ENCODE data around the gene DLG2.

The DLG2 gene

GRCh38 chr11:84164728-84165127 is 1462.4 kb downstream of the DLG2 start:
- Histone ChIP-seq H3K9me3 (ENCODE audit: control insufficient read depth, insufficient read depth, low read length) (no peaks in the 10 kb centered on the region), H3K27ac (ENCODE audit: low read depth, low read length) (no peak overlapping the region), H3K4me1 (ENCODE audit: control insufficient read depth, low read length) (no peaks in the 10 kb centered on the region)

GRCh38 chr11:84163116-84163515 is 1464.0 kb downstream of the DLG2 start:
- H3K9me3 ChIP-seq (ENCODE audit: control insufficient read depth, insufficient read depth, low read length), result no peaks in the 10 kb centered on the region
- no peaks in the 10 kb centered on the region for H3K27me3 ChIP-seq (ENCODE audit: control insufficient read depth, low read length)
- H3K4me2 ChIP-seq (ENCODE audit: low read length), result no peak overlapping the region
- H4K20me1 ChIP-seq (ENCODE audit: control insufficient read depth, insufficient read depth, low read depth, low read length), result no peaks in the 10 kb centered on the region
- no peak overlapping the region for H3K27ac ChIP-seq (ENCODE audit: low read depth, low read length)
- no peaks in the 10 kb centered on the region for H3K4me1 ChIP-seq (ENCODE audit: control insufficient read depth, low read length)
- H3K36me3 ChIP-seq (ENCODE audit: control insufficient read depth, low read length), result no peaks in the 10 kb centered on the region
- H3K9me2 ChIP-seq (replicated peaks; ENCODE audit: control insufficient read depth, low read length), result no peaks in the 10 kb centered on the region
- no peaks in the 10 kb centered on the region for H3F3A ChIP-seq (ENCODE audit: control insufficient read depth, insufficient read depth)
- no peak overlapping the region for H3K4me3 ChIP-seq (ENCODE audit: low read length)
- TF ChIP-seq CTCF (IDR thresholded peaks at IDR 0.05; ENCODE audit: low read depth, low read length, poor library complexity, severe bottlenecking), result no peak
- TF ChIP-seq EZH2phosphoT487 (IDR thresholded peaks at IDR 0.05; ENCODE audit: borderline replicate concordance, low read length), result no peak
- no peaks in the 10 kb centered on the region for H3K79me2 ChIP-seq (ENCODE audit: control insufficient read depth, low read length)

More at GRCh38 chr11:84164728-84165127, 1462.4 kb downstream of the DLG2 start:
- Histone ChIP-seq H3K79me2 (ENCODE audit: control insufficient read depth, low read length) (no peaks in the 10 kb centered on the region), H3K9me2 (replicated peaks; ENCODE audit: control insufficient read depth, low read length) (no peaks in the 10 kb centered on the region), H3K4me2 (ENCODE audit: low read length) (no peak overlapping the region), H4K20me1 (ENCODE audit: control insufficient read depth, insufficient read depth, low read depth, low read length) (no peaks in the 10 kb centered on the region), H3K27me3 (ENCODE audit: control insufficient read depth, low read length) (no peaks in the 10 kb centered on the region), H3F3A (ENCODE audit: control insufficient read depth, insufficient read depth) (no peaks in the 10 kb centered on the region), H3K36me3 (ENCODE audit: control insufficient read depth, low read length) (no peaks in the 10 kb centered on the region), H3K4me3 (ENCODE audit: low read length) (no peak overlapping the region)
- TF ChIP-seq CTCF (IDR thresholded peaks at IDR 0.05; ENCODE audit: low read depth, low read length, poor library complexity, severe bottlenecking) (no peak), EZH2phosphoT487 (IDR thresholded peaks at IDR 0.05; ENCODE audit: borderline replicate concordance, low read length) (no peak)

GRCh38 chr11:84157639-84158038 is 1469.5 kb downstream of the DLG2 start:
- Histone ChIP-seq H4K20me1 (ENCODE audit: control insufficient read depth, insufficient read depth, low read depth, low read length) (no peaks in the 10 kb centered on the region), H3K36me3 (ENCODE audit: control insufficient read depth, low read length) (no peaks in the 10 kb centered on the region)

More at GRCh38 chr11:84157639-84158038, 1469.5 kb downstream of the DLG2 start:
- Histone ChIP-seq H3K4me1 (ENCODE audit: control insufficient read depth, low read length) (no peaks in the 10 kb centered on the region), H3K4me3 (ENCODE audit: low read length) (no peak overlapping the region), H3K27ac (ENCODE audit: low read depth, low read length) (no peak overlapping the region), H3K9me2 (replicated peaks; ENCODE audit: control insufficient read depth, low read length) (no peaks in the 10 kb centered on the region), H3K27me3 (ENCODE audit: control insufficient read depth, low read length) (no peaks in the 10 kb centered on the region), H3F3A (ENCODE audit: control insufficient read depth, insufficient read depth) (no peaks in the 10 kb centered on the region), H3K9me3 (ENCODE audit: control insufficient read depth, insufficient read depth, low read length) (no peaks in the 10 kb centered on the region), H3K79me2 (ENCODE audit: control insufficient read depth, low read length) (no peaks in the 10 kb centered on the region), H3K4me2 (ENCODE audit: low read length) (no peak overlapping the region)
- no peak for TF ChIP-seq EZH2phosphoT487 (IDR thresholded peaks at IDR 0.05; ENCODE audit: borderline replicate concordance, low read length)
- TF ChIP-seq CTCF (IDR thresholded peaks at IDR 0.05; ENCODE audit: low read depth, low read length, poor library complexity, severe bottlenecking), result no peak

Measured in DOHH2 (cell line).